GM10248 (cell line): ENCODE measurements around the gene FRMPD1.

Experiments used
- CTCF ChIA-PET: fragments of 300-600 bp; sonication (Branson Sonifier 250); formaldehyde crosslinking; extraction: SDS; loops from one replicate; lab custom pipeline; 2021; ENCODE audit warnings: antibody characterized with exemption; lab: Yijun Ruan, JAX
- POLR2A ChIA-PET: fragments of 350-650 bp; sonication (Branson Sonifier 250); formaldehyde crosslinking; extraction: SDS; loops from one replicate; lab custom pipeline; 2020; ENCODE audit warnings: antibody characterized with exemption; lab: Yijun Ruan, JAX
- DNase-seq: peaks from one replicate; pipeline ENCODE4 v3.0.0; 2012; ENCODE audit errors: extremely low spot score
- CTCF ChIP-seq: IDR thresholded peaks from 2 replicates; pipeline ENCODE4 v1.5.1; 2012; ENCODE audit warnings: mild to moderate bottlenecking, low read depth; ENCODE audit errors: extremely low read depth, missing control alignments, control extremely low read depth

FRMPD1 gene

DNA sequence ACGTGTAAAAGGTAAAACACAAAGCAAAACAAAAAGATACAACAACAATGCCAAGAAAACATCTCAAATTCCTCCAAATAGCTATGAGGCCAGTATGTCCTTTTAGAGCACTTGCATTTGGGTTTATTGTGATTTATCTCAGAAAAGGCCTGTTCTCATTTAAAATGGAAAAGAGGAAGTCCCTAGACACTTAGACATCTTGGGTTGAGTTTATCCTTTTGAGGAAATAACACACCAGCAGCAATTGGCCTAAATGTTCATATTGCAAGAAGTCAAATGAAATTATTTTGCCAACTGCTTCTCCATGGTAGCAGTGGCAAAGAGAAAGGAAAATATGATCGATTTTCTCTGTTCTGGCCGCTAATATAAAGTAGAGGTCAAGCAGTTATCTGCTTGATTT, 59.3 kb downstream of the FRMPD1 start:
- no peak for TF ChIP-seq CTCF
- CTCF ChIA-PET = no interaction called here
- DNase-seq = no peak

GRCh38 chr9:37715260-37715659, 64.5 kb downstream of the FRMPD1 start:
- POLR2A ChIA-PET = no interaction called here
- CTCF ChIA-PET = interaction anchor here (1.5 to 1.9 kb wide), 3 partner anchors 10 to 18 kb away, joined by 4 to 5 read pairs (median 4); no protein-coding TSS in a partner anchor
- TF ChIP-seq CTCF = no peak
- no peak for DNase-seq

More for the DNA sequence above, 59.3 kb downstream of the FRMPD1 start:
- POLR2A ChIA-PET = no interaction called here

- CTCF ChIA-PET = interaction anchor here (0.9 to 1.9 kb wide), 4 partner anchors 10 to 17 kb away, joined by 3 to 5 read pairs (median 4); no protein-coding TSS in a partner anchor
Observed at GRCh38 chr9:37715991-37716505, 65.3 kb downstream of the FRMPD1 start.

DNA sequence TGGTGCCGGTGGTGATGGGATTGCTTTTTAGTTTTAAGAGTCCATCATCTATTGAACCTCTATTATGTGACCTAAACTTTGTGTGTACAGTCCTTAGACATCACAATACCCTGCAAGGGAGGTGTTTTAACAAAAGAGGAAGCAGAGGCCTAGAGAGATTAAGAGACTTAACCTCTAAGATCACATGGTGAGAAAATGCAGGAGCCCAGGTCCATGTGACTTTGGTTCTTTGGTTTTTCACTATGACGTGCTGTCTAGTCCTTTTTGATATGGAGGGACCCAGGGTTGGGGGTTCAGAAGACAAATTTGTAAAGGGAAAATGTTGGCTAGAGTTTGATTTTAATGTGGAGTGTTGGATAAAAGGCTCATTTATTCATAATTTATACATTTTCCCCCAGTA, 68.8 kb downstream of the FRMPD1 start:
- ChIA-PET CTCF (no interaction called here), POLR2A (no interaction called here)
- TF ChIP-seq CTCF = no peak
- peak; percentile 35 for DNase-seq

More at GRCh38 chr9:37715991-37716505, 65.3 kb downstream of the FRMPD1 start:
- TF ChIP-seq CTCF = no peak
- DNase-seq = no peak
- POLR2A ChIA-PET = no interaction called here

- POLR2A ChIA-PET = no interaction called here
- no peak for DNase-seq
- TF ChIP-seq CTCF = no peak
- CTCF ChIA-PET = interaction anchor here (1.1 kb wide), 1 partner anchor 11 kb away, joined by 3 read pairs; no protein-coding TSS in a partner anchor
Observed at GRCh38 chr9:37727013-37727412, 76.3 kb downstream of the FRMPD1 start.

- DNase-seq = no peak
- ChIA-PET CTCF (no interaction called here), POLR2A (no interaction called here)
- no peak for TF ChIP-seq CTCF
Observed at GRCh38 chr9:37729499-37729898, 78.7 kb downstream of the FRMPD1 start.

- no peak for TF ChIP-seq CTCF
- DNase-seq = no peak
- POLR2A ChIA-PET = no interaction called here
- CTCF ChIA-PET = no interaction called here
Observed at GRCh38 chr9:37730256-37730655, 79.5 kb downstream of the FRMPD1 start.
